ENCODE results near the gene KIAA1586. TPM values are rescaled to one million over a fixed set of nuclear protein-coding genes. Genes with fewer than 3 reads are reported as not detected.

KIAA1586 gene
- total RNA-seq, 2 donors from 2014 or later, result 18.7 to 21.5 TPM

DNA sequence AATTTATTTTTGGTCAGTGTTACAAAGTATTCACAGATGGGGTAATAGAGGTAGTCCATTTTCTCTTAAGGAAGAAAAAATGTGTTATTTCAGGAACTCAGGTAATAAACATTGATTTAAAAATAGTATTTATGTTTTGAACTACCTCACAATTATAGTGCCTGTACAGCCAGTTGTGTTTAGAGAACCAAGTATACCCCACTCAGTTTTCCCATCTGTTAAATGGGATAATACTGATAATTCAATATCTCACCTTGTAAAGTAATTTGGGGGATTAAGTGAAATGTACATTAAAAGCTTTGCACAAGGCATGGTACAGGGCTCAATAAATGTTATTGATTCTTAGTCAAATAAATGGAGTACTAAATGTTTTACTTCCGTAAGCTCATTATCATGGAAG is 48.2 kb downstream of the KIAA1586 start:
- Histone ChIP-seq H3K27me3 (ENCODE audit: control insufficient read depth, insufficient read depth, low read length, poor library complexity, severe bottlenecking) (no peaks in the 10 kb centered on the region), H3K27ac (ENCODE audit: low read depth, low read length) (no peak overlapping the region), H3K9ac (ENCODE audit: extremely low read depth, low read length, poor library complexity, severe bottlenecking) (no peak overlapping the region), H3K9me3 (ENCODE audit: control insufficient read depth, low read length) (no peaks in the 10 kb centered on the region), H3K36me3 (ENCODE audit: control insufficient read depth, insufficient read depth, low read length) (peaks cover 67% of the 10 kb centered on the region), H3K4me3 (ENCODE audit: low read length) (no peak overlapping the region), H3K4me1 (ENCODE audit: control insufficient read depth, insufficient read depth, low read length) (no peaks in the 10 kb centered on the region)
- no peak for DNase-seq
- H3K4me1 Mint-ChIP-seq, result peaks cover 30% of the 10 kb centered on the region
- TF ChIP-seq, protein P1, sequence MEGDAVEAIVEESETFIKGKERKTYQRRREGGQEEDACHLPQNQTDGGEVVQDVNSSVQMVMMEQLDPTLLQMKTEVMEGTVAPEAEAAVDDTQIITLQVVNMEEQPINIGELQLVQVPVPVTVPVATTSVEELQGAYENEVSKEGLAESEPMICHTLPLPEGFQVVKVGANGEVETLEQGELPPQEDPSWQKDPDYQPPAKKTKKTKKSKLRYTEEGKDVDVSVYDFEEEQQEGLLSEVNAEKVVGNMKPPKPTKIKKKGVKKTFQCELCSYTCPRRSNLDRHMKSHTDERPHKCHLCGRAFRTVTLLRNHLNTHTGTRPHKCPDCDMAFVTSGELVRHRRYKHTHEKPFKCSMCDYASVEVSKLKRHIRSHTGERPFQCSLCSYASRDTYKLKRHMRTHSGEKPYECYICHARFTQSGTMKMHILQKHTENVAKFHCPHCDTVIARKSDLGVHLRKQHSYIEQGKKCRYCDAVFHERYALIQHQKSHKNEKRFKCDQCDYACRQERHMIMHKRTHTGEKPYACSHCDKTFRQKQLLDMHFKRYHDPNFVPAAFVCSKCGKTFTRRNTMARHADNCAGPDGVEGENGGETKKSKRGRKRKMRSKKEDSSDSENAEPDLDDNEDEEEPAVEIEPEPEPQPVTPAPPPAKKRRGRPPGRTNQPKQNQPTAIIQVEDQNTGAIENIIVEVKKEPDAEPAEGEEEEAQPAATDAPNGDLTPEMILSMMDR (conservative IDR thresholded peaks at IDR 0.05), result no peak
- H3K36me3 Mint-ChIP-seq (ENCODE audit: low read depth), result peaks cover 38% of the 10 kb centered on the region
- no peaks in the 10 kb centered on the region for H3K27me3 Mint-ChIP-seq (ENCODE audit: insufficient read depth)
- no peak overlapping the region for H3K27ac Mint-ChIP-seq
- H3K4me3 Mint-ChIP-seq, result no peak overlapping the region
- 100% methylated on average over 1 of the region's 1 CpG; no CpG with 5 or more reads in 1 of the 2 experiments for WGBS, 2 experiments (ENCODE audit: insufficient coverage in 1 of 2, insufficient read length in 1 of 2)
- H3K9me3 Mint-ChIP-seq, result no peaks in the 10 kb centered on the region

DNA sequence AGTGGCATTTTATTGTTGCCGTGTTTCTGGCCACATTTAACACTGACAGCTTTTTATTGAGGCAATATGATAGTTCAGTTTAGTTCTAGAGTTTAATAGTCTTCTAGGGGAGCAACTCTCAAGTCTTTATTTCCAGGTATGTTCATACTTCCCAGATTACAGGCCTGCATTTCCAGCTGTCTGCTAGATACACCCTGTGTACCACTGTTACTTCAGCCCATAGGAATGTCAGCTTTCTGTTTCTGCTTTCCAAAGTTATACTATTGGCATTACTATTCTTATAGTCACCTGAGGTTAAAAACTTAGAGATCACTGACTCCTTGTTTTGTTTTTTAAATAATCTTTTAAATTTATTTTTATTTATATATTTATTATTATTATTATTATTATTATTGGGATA is 51.1 kb downstream of the KIAA1586 start:
- no peaks in the 10 kb centered on the region for H3K27me3 Mint-ChIP-seq (ENCODE audit: insufficient read depth)
- H3K27ac Mint-ChIP-seq, result peak overlapping the region; percentile 69

GRCh38 chr6:57102976-57103375 is 56.5 kb downstream of the KIAA1586 start:
- Histone ChIP-seq H3K4me1 (ENCODE audit: control insufficient read depth, insufficient read depth, low read length) (no peaks in the 10 kb centered on the region), H3K36me3 (ENCODE audit: control insufficient read depth, insufficient read depth, low read length) (peaks cover 82% of the 10 kb centered on the region), H3K27ac (ENCODE audit: low read depth, low read length) (no peak overlapping the region), H3K27me3 (ENCODE audit: control insufficient read depth, insufficient read depth, low read length, poor library complexity, severe bottlenecking) (no peaks in the 10 kb centered on the region), H3K9me3 (ENCODE audit: control insufficient read depth, low read length) (no peaks in the 10 kb centered on the region), H3K4me3 (ENCODE audit: low read length) (no peak overlapping the region), H3K9ac (ENCODE audit: extremely low read depth, low read length, poor library complexity, severe bottlenecking) (no peak overlapping the region)
- TF ChIP-seq, protein P1 (conservative IDR thresholded peaks at IDR 0.05), result no peak
- Mint-ChIP-seq H3K4me1 (peaks cover 8% of the 10 kb centered on the region), H3K27ac (no peak overlapping the region), H3K9me3 (no peaks in the 10 kb centered on the region), H3K36me3 (ENCODE audit: low read depth) (peaks cover 66% of the 10 kb centered on the region), H3K27me3 (ENCODE audit: insufficient read depth) (no peaks in the 10 kb centered on the region), H3K4me3 (no peak overlapping the region)
- DNase-seq, result no peak
- WGBS, 2 experiments (ENCODE audit: insufficient coverage in 1 of 2, insufficient read length in 1 of 2), result 97% methylated on average over 3 of the region's 3 CpGs; no CpG with 5 or more reads in 1 of the 2 experiments

More for the DNA sequence above, 51.1 kb downstream of the KIAA1586 start:
- Histone ChIP-seq H3K9me3 (ENCODE audit: control insufficient read depth, low read length) (no peaks in the 10 kb centered on the region), H3K36me3 (ENCODE audit: control insufficient read depth, insufficient read depth, low read length) (peaks cover 84% of the 10 kb centered on the region), H3K27me3 (ENCODE audit: control insufficient read depth, insufficient read depth, low read length, poor library complexity, severe bottlenecking) (no peaks in the 10 kb centered on the region), H3K4me3 (ENCODE audit: low read length) (no peak overlapping the region), H3K9ac (ENCODE audit: extremely low read depth, low read length, poor library complexity, severe bottlenecking) (no peak overlapping the region), H3K4me1 (ENCODE audit: control insufficient read depth, insufficient read depth, low read length) (no peaks in the 10 kb centered on the region), H3K27ac (ENCODE audit: low read depth, low read length) (no peak overlapping the region)
- H3K36me3 Mint-ChIP-seq (ENCODE audit: low read depth), result peaks cover 56% of the 10 kb centered on the region
- TF ChIP-seq, protein P1 (conservative IDR thresholded peaks at IDR 0.05), result no peak
- DNase-seq, result no peak
- no peaks in the 10 kb centered on the region for H3K9me3 Mint-ChIP-seq
- 95% methylated on average over 1 of the region's 1 CpG; no CpG with 5 or more reads in 1 of the 2 experiments for WGBS, 2 experiments (ENCODE audit: insufficient coverage in 1 of 2, insufficient read length in 1 of 2)
- no peak overlapping the region for H3K4me3 Mint-ChIP-seq
- peaks cover 18% of the 10 kb centered on the region for H3K4me1 Mint-ChIP-seq

Data from endodermal cell (in vitro differentiated cells).